DMS114 treated with DMSO at 0.1 percent for 48 hours (cell line): ENCODE results near the gene HIPK4.
"Not testable (repeated sequence)": the region's sequence is repeated elsewhere in the genome, so short reads cannot be mapped to it uniquely, and the experiment has no call there.

Source experiments
- DNase-seq: peaks from one replicate; lab custom pipeline; 2025; ENCODE audit not compliant: unreplicated experiment; lab: John Stamatoyannopoulos, UW

The HIPK4 gene

DNA sequence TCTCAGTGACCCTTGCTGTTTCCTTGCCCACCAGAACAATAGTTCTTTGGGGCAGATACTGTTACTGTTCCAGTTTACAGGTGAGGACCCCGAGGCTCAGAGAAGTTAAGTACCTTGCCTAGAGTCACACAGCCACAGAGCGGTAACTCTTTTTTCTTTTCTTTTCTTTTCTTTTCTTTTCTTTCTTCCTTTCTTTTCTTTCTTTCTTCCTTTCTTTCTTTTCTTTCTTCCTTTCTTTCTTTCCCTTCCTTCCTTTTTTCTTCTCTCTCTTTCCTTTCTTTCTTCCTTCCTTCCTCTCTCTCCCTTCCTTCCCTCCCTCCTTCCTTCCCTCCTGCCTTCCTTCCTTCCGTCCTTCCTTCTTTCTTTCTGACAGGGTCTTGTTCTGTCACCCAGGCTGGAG lies 28.1 kb upstream of the HIPK4 start:
- DNase-seq = no peak

DNA sequence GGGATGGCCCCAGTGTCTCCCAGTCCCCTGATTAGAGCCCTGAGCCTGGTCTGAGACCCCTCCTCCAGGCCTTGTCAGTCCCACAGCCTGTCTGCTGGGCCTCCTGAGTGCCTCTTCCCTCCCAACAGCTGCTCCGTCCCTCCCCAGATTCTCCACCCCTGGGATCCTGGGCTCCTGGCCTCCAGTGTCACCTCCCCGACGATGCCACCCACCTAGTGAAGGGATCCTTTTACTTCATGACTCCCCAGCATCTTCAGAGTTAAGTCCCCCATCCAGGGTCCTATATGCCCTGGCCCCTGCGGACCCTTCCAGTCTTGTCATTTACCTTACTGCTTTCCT lies 27.6 kb upstream of the HIPK4 start:
- no peak for DNase-seq

DNA sequence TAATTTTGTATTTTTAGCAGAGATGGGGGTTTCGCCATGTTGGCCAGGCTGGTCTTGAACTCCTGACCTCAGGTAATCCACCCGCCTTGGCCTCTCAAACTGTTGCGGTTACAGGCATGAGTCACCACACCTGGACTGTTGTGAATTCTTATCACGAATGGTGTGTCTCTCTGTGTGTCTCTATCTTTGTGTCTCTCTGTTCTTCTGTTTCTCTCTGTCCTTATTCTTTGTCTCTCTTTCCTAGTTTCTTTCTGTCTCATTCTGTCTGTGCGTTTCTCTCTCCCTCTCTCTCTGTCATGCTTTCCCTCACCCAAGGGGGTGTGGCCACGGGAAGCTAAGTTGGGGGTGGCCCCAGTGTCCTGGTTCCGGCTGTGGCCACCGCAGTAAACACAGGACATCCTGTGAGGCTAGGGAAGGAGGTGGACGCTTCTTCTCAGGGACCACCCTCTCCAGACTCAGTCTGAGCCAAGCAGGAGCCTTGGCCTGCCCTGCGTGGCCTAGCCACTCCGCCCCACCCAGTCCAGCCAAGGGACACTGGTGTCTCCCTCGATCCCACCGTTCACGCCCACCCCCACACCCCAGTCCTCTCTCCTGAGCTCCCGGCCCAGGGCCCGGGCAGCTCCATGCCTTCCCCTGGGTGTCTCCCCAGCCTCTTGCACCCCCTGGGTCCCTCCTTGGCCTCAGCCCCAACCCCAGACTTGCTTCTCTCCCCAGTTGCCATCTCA lies 27.1 kb upstream of the HIPK4 start:
- DNase-seq = no peak

DNA sequence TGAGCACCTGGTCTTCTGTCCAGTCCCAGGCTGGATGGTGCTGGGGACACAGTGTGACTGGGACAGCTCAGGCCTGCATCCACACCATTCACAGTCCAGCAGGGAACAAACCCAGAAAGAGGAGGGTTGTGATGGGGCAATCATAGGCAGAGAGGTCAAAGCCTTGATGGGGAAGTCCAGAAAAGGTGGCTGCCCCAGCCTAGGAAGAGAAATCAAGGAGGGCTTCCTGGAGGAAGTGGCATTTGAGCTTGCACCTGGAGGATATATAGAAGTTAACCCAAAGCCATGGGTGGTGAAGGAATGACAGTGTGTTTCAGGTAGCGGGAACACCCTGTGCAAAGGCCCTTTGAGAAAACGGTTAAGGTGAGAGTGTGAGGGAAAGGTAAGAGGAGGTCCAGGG lies 25.8 kb upstream of the HIPK4 start:
- DNase-seq = no peak

DNA sequence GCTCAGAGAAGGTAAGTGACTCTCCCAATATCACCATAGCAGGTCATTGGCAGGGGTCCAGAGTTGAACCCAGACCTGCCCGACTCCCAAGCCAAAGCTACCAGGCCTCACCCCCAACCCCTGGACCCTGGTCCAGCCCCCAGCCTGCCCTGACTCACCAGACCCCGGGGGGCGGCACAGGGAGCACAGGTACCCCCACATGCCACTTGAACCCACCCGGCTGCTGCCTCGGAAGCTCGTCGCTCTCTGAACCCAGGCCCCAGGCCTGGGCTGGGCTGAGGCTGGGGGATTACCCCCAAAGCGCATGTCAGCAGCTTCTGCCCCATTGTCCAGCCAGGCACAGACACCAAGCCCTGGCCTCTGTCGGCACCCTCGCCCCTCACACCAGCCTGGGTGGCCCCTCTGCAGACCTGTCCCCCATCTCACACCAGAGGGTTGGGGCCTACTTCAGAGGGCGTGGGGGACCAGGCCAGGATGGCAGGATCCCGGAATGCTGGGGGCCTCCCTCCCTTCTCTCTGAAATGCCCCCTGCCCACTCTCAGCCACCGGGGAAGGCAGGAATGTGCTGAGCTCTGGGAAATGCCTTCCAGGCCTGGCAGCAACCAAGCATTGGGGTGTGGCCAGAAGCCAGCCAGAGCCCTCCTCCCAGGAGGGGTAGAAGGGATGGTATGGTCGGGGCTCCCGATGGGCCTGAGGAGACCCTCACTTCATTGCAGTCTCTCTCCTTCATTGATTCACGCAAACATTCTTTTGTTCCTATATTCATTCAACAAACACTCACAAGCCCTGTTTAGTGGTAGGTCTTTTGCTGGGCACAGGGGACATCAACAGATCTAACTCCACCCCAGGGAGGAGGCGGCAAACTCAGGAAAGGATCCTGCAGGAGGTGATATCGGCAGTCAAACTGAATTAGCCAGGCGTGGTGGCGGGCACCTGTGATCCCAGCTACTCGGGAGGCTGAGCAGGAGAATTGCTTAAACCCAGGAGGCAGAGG lies 24.9 kb upstream of the HIPK4 start:
- no peak for DNase-seq

DNA sequence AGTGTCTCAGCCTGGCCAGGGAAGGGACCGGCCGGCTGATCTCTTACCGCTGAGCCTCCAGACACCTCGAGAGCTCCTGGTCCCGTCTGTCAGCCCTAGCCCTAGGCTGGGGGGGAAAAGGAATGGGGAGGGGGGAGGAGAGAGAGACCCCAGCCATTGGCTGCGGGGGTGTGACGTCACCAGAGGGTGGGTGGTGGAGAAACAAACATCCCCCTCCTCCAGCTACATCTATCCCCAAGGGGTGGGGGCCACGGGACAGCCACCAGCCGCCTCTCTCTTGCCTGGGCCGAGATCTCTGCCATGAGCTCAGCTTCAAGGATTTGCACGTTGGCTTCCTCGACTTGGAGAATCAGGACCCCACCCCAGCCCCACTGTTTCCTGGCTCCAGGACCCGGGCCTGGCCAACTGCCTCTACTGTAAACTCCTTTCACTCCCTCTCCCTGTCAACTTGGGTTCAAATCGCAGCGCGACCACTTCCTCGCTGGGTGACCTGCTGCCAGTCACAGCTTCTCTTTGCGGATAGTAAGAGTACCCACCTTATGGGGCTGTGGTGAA lies 23.4 kb upstream of the HIPK4 start, which contains the start of gene PRX:
TSS of gene PRX (minus strand) at position 88 of the 555 bp plus-strand sequence. CDS start 5,446 bp downstream, outside the sequence.
- no peak for DNase-seq

DNA sequence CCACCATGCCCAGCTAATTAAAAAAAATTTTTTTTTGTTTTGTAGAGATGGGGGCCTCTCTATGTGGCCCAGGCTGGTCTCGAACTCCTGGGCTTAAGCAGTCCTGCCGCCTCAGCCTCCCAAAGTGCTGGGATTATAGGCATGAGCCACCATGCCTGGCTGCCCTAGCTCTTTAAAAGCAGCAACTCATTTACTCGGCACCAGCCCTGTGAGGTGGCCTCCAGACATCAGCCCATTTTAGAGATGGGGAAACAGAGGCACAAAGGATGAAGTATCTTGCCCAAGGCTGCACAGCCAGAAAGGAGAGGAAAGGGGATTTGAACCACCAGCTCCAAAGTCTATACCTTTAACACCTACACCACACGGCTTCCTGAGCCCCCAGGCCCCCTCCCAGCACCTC lies 22.9 kb upstream of the HIPK4 start:
- DNase-seq = no peak

DNA sequence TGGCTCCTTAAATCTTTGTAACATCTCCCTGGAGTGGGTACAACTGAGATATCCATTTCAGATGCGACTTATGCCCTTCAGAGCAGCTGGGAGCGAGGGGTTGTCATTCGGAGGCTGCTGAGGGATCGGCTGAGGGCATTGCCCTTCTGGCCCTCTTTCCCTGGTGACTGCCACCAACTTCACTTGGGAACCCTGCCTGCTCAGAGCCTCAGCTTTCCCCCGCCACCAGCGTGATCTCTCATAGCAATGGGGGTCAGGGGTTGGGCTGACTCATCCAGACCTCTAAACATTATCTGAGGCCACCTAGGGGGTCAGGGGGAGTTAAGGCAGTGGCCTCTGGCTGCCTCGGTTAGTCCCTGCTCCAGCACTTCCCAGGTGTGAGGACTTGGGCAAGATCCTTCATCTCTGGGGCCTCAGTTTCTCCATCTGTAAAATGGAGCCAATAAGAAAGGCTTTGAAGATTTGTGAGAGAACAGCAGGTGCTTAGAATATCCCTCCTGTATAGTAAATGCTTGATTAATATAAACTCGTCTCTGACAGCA lies 22.0 kb upstream of the HIPK4 start:
- DNase-seq = no peak

DNA sequence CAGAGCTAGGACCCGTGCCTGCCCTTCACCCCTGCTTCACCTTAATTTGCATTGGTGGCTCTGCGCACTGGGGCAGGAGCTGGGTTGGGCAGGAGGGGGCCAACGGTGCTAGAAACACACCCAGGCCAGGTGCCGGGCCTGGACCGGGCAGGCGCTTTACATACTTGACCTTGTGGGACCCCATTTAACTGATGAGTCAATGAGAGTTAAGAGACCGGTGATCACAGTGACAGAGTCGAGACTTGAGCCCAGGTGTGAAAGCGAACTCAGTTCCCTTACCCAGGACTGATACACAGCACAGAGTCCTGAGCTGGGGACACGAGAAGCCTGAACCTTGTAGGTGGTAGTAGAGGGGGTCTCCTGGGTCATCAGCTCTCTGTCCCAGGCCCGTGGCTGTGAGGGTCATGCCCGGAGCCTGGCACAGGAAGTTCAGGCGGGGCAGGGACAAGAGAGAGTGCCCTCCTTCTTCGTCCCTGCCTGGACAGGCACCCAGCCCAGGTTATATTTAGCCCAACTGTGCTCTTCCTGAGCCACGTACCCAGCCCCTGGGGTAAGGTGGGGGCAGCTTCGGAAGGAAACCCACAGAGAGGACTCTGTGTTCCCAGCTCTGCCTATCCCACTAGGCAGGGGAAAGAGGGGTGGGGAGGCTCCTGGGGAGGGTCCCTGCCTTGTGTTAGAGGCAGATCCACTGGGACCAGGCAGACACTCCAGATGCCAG lies 21.3 kb upstream of the HIPK4 start:
- DNase-seq = no peak

DNA sequence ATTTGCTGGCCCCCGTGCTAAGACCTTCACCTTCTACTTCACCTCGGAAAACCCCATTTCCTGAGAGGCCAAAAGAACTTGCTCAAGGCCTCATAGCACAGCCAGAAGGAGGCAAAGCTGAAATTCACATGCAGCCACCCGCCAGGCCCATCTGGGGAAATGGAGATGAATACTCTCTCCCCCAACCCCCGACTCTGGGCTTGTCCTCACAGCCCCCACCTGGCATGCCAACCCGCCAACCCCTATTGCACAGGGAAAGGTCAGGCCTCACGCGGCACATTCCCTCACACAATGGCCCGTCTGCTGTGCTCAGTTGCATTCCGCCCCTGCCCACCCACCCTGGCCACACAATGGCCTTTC lies 20.0 kb upstream of the HIPK4 start:
- DNase-seq = no peak

DNA sequence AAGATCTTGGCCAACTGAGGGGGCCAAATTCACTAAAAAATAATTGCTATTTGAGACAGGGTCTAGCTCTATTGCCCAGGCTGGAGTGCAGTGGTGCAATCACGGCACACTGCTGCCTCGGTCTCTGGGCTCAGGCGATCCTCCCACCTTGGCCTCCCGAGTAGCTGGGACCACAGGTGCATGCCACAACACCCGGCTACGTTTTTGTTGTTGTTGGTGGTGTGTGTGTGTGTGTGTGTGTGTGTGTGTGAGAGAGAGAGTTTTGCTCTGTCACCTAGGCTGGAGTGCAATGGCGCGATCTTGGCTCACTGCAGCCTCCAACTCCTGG lies 18.6 kb upstream of the HIPK4 start:
- DNase-seq = not testable (repeated sequence)

DNA sequence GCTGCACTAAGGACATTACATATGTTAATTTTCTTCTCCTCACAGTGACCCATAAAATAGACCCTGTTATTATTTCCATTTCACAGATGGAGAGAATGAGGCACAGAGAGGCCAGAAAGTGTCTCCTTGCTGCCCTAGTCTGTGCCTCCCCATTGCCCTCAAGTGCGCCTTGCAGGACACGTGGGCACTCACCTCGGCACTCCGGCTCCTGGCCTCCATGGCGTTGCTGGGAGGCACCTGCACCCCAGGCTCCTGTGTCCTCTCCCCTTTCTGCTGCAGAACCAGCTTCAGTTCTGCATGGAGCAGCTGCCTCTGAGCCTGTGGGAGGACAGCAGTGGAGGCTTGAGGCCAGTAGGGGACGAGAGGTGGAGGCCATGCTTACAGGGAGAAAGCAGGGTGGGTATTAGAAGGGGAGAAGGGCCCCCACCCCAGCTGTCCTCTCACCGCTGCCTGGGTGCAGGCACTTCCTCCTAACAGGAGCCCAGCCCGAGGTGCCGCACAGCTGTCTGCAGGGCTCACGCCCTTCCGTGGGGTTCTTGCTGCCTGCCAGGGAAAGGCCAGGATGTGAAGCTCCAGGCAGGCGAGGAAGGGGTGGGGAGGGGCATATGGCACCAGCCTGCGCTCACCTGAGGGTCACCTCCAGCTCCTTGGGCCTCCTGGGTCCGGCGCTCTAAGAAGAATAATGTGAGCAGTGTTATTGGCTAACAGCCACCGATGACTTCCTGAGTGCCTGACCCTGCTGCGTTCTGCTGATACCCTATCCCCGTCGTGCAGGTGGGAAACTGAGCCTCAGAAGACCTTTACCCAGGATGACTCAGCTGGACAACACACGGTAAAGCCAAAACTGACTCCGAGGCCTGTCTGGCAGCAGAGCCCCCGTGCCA lies 18.0 kb upstream of the HIPK4 start:
- no peak for DNase-seq

DNA sequence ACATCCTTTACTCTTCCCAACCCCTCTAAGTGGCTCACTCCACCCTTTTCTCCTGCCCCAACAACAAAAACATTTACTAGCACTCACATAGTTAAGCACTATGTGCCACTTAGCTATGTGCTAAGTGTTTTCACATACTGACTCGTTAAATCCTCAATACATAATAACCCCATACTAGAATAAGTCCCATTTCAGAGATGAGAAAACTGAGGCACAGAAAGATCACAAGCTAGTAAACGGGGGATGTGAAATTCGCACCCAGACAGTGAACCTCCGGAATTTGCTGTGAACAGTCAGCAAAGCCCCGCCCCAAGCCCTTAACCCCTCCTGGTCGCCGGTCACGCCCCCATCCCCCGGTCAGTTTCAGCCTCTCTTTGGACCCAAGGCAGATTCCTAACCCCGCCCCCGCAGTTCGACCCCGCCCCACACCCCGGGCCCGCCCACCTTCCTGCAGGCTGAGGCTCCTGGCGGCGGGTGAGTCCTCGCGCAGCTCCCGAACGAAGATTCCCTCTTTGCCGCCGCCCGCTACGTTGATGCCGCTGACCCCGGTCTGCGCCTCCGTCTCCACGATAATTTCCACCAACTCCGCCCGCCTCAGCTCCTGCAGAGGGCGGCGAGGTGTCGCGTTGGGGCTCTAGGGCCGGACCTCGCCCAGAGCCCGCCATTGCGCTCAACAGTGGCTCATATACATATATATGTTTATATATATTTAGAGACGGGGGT lies 13.4 kb upstream of the HIPK4 start:
- peak; percentile 86 for DNase-seq

DNA sequence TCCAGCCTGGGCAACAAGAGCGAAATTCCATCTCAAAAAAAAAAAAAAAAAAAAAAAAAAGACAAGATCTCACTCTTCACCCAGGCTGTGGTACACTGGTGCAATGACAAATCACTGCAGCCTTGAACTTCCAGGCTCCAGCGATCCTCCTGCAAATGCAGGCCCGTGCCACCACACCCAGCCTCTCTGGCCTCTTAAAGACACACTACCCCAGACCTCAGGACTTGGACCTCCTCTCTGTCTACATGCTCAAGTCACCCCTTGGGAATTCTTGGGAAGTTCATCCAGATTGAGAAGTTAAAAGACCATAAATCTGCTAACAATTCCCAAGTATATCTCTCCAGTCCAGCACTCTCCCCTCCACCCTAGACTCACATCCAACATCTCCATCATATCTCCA lies 10.6 kb upstream of the HIPK4 start:
- no peak for DNase-seq

DNA sequence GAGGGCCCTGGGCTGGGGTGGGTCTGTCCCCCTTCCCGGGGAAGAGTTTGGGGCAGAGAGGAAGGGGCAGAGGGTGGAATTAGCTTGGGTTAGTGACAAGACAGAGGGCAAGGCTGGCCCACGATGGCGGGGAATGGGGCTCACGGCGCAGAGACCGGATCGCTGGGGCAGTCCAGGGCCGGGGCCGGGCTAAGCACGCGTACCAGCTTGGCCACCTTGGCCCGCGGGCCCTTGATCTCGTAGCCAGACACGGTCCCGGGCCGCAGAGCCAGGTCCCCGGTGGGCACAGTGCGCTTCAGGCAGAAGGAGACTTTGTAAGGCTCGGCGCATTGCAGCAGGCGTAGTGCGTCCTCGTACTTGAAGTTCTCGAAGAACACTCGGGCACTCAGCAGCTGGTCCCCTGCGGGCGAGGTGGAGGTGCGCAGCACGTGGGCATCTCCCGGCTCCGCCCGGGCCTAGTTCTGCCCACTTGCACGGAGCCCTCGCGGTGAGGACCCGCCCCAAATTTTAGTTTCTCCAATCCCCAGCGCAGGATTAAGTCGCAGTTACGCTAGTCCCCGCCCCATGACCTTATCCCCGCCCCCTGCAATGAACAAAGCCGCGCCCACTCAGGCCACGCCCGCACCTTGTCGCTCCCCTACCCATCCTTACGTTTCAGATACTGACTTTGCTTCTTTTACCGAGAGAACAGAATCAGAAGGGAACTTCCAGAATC lies 8.6 kb upstream of the HIPK4 start:
- DNase-seq = no peak

DNA sequence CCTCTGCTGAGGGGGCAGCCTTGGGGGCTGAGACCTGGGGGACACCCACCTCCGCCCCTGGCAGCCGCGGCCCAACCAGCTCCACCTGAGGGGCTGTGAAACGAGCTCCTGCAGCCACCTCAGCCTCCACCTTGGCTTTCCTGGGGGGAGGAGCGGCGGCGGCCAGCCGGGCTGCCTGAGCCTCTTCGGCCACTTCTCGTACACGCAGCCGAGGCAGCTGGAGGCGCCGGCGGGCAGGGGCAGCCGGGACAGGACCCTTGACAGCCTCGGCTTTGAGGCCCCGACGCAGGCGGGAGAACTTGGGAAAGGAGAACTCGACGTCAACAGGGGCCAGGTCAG lies 7.6 kb upstream of the HIPK4 start:
- no peak for DNase-seq

DNA sequence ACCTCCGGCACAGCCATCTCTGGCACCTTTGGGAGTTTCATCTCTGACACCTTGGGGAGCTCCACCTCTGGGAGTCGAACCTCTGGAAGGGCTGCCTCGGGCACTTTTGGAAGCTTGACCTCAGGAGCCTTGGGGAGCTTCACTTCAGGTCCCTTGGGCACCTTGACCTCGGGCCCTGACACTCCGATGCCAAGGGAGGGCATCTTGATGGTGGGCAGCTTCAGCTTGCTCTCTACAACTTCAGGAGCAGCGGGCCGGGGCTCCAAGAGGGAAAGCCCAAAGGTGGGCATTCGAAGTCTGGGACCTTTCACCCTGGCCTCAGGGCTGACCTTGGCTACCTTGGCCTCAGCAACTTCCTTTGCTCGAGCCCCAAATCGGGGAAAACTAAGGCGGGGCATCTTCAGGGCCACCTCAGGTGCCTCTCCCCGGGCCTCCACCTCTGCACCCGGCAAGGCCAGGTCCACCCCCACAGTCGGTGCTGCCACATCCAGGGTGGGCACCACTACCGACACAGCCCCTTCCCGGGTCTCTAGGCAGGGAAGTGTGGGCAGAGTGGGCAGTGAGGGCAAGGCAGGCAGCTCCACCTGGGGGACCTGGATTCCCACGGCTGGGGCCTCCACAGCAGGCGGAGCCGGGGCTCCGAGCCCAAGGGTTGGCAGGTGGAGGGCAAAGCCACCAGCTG lies 7.0 kb upstream of the HIPK4 start:
- DNase-seq = no peak

DNA sequence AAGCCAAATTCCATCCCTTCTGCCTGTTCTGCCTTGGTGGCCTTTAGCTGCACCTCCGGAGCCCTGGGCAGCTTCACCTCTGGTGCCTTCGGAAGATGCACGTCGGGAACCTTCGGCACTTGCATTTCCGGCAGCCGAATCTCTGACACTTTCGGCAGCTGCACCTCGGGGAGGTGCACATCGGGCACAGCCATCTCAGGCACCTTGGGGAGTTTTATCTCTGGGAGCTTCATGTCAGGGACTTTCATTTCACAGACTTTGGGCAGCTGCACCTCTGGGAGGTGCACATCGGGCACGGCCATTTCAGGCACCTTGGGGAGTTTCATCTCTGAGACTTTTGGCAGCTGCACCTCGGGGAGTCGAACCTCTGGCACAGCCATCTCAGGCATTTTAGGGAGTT lies 6.0 kb upstream of the HIPK4 start:
- no peak for DNase-seq

DNA sequence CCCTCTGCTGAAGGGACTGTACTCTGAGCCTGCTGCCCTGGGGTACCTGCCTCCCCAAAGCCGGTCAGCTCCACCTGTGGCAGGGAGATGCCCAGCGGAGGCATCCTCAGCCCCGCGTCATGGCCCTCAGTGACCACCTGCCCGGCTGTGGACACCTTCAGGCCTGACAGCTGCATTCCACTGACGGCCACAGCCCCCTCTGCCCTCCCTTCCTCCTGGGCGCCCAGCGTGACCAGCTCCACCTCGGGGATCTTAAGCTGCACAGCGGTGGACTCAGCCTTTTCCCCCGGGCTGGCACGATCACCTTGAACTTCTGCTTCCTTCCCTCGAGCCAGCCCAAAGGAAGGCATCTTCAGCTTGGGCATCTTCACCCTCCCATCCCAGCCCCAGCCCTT lies 4.8 kb upstream of the HIPK4 start:
- DNase-seq = no peak
